HG02943 (cell line): ENCODE data around the gene MYLK4.

Source experiments
- ATAC-seq: cut with Tn5 transposase; IDR thresholded peaks from one replicate; pipeline ENCODE4 v1.9.1; 2021; ENCODE audit warnings: mild to moderate bottlenecking, low read depth, moderate library complexity; ENCODE audit not compliant: unreplicated experiment

The MYLK4 gene

DNA sequence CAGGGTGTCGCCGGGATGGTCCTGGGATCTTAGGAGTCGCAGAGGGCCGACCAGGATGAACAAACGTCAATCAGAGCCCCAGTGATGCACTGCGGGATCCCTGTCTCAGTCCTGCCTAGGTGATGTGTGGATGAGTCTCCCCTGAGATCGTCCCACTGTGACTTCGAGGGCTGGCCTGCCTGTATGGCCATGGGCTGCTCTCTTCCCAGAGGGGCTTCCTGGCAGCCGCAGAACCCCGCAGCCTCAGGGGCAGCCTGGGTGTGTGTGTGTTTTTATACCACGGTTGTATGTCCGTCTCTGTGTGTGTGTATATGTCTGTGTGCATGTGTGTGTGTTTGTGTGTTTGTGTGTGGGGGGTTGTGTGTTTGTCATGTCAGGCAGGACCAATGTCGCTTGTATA is 111.6 kb downstream of the MYLK4 start:
- no peak for ATAC-seq

- ATAC-seq = no peak
Observed at GRCh38 chr6:2636672-2637071, 114.0 kb downstream of the MYLK4 start.

DNA sequence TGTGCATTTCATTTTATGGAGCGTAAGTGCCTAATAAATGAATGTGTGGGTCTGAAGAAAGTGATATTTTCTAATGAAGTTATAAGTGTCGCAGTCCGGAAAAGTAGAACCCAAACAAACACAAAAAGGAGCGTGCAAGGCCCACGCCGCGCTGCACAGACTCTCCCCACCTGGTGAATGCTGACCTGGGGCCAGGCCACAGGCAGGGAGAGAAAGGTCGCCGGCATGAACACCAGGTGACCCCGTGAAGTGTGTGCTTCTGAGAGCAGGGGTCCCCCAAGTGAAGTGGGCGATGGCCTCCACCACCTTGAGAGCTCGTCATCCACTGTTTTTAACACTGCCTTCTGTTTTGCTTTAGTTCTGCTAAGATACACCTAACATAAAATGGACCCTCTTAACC is 114.8 kb downstream of the MYLK4 start:
- no peak for ATAC-seq

- ATAC-seq = no peak
Observed at GRCh38 chr6:2634139-2634964, 116.4 kb downstream of the MYLK4 start.

- no peak for ATAC-seq
Observed at GRCh38 chr6:2633736-2634135, 117.0 kb downstream of the MYLK4 start.

DNA sequence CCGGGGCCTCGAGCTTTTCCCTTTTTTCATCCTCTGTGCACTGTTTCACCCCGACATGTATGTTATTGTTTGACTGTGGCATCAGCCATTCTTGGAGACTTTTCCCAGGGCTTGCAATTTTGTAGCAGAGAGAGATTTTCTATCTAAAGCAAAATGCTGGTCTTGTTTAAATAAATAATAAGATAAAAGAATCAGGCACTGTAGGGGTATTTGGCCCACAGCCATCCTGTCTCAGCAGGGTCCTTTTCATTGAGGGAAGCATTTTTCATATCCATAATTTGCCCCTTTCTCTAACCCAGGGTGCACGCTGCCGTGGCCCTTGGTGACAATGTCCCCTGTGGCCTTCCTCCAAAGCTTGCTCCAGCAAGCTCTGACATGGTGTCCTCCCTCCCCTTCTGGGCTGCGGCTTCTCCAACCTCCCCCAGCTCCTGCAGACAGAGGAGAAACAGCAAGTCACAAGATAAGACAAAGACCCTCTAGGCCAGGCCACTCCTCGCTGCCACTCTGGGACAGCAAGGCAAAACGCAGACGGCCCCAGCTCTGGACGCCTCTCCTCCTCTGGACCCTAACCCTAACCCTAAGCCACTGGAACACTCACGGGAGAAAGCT is 117.6 kb downstream of the MYLK4 start:
- ATAC-seq = no peak

GRCh38 chr6:2632368-2632767 is 118.4 kb downstream of the MYLK4 start:
- no peak for ATAC-seq

GRCh38 chr6:2630891-2631571 is 119.7 kb downstream of the MYLK4 start:
- ATAC-seq = no peak

DNA sequence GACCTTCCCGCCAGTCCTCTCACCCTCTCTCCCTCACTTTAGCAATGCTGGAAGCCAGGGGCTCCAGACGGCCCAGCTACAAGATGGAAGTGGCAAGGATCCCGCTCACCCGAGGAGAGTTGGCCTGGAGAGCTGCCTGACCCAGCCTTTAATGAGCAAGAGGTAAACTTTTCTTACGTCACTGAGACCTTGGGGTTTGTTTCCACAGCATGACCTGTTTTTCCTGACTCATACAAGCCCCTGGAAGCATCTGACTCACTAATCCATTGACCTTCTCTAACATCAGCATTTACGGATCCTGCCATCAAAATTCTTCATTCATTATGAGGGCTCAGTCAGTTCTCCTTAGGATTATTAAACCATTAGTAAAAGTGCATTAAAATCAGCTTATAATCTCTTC is 120.4 kb downstream of the MYLK4 start:
- no peak for ATAC-seq

DNA sequence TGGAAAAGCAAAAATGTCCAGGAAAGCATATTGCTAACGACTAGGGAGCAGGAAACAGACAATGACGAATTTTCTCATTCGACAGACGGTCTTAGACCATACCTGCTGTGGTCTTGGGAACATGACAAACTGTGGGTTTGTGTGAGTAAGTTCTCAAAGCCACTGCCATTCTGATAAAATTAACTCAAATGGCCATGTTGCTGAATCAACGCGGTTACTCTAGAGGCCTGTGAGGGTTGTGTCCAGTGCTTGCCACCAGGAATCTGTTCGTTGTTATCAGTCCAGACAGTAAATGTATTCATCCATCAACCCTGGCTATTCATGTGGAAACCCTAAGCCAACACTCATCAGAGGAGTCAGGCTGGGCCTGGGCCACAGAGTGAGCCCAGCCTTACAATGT is 124.3 kb downstream of the MYLK4 start:
- no peak for ATAC-seq

DNA sequence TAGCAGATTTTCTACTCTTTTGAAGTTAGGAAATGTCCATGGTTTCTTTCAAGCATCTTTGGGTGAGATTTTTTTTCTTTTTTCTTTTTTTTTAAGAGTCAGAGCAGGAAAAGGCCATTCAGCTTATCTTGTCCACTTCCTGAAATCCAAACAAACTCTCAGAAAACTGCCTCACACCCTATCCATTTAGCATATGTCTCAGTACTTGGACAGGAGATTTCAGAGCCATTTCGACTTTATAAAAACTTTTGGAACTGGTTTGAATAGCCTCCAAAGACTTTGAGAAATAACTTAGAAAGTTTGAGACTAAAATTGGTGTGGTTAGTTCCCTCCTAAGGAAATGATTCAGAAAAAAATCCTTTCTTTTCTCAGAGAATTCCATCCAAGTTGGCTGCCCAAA is 125.1 kb downstream of the MYLK4 start:
- no peak for ATAC-seq

GRCh38 chr6:2624177-2624576 is 126.5 kb downstream of the MYLK4 start:
- ATAC-seq = no peak

GRCh38 chr6:2623295-2623694 is 127.4 kb downstream of the MYLK4 start:
- no peak for ATAC-seq

GRCh38 chr6:2622671-2623070 is 128.1 kb downstream of the MYLK4 start:
- ATAC-seq = no peak

GRCh38 chr6:2619651-2620050 is 131.1 kb downstream of the MYLK4 start:
- ATAC-seq = no peak

- no peak for ATAC-seq
Observed at GRCh38 chr6:2617729-2618128, 133.0 kb downstream of the MYLK4 start.

DNA sequence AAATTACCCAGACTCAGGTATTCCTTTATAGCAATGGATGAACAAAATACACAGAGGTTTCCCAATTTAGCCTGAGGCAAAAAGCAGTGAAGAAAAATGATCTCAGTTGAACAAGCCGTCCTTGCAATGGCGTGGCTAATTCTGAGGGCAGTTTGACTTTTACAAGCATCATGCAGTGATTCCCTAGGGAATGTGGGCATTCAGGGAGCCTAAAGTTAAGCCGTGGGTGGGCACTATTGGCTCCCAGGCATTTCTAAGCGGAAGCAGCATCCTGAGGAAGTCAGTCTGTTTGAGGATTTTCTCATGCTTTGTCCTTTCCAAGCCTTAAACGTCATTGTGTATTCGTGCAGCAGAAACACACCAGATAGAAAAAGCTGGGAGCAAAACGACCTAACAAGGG is 133.9 kb downstream of the MYLK4 start:
- no peak for ATAC-seq

- ATAC-seq = no peak
Observed at GRCh38 chr6:2615251-2615650, 135.5 kb downstream of the MYLK4 start.

- no peak for ATAC-seq
Observed at GRCh38 chr6:2614846-2615245, 135.9 kb downstream of the MYLK4 start.

- ATAC-seq = no peak
Observed at GRCh38 chr6:2614155-2614554, 136.6 kb downstream of the MYLK4 start.
